ENCODE measurements around the gene SPEF1. TPM values are rescaled to one million over a fixed set of nuclear protein-coding genes. Genes with fewer than 3 reads are reported as not detected.

Gene SPEF1
- total RNA-seq, 3 donors from 2014 or later: 0.19 TPM; not detected in 2

DNA sequence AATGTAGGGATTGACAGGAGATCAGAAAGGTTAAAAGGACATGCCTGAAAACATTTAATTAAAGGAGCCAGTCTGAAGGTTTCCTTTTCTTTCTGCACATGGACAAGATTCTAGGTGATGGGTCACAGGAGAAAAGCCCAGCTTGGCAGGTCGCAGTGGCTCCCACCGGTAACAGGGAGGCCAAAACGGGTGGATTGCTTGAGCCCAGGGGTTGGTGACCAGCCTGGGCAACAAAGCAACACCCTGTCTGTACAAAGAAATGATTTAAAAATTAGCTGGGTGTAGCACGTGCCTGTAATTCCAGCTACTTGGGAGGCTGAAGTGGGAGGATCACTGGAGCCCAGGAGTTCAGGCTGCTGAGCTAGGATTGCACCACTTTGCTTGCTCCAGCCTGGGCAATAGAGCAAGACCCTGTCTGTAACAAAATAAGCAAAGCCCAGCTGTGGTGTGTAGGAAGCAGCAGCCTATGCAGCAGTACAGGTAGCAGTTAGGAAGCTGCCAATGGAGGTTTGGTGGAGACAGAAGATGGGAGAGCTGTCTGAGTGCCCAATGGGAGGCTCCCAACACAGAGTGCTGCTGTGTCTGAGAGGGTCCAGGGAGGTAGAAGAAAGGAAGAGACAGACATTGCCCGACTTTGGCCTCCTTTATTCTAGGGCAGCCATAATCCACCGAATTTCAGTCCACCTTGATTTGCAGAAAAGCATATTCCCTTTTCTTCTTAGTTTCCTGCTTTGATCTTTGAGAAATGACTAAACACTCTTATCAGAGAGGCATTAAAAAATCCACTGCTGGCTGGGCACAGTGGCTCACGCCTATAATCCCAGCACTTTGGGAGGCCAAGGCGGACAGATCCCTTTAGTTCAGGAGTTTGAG lies 32.0 kb upstream of the SPEF1 start:
- no peak for ATAC-seq
- no peak for DNase-seq
- TF ChIP-seq, protein P1, sequence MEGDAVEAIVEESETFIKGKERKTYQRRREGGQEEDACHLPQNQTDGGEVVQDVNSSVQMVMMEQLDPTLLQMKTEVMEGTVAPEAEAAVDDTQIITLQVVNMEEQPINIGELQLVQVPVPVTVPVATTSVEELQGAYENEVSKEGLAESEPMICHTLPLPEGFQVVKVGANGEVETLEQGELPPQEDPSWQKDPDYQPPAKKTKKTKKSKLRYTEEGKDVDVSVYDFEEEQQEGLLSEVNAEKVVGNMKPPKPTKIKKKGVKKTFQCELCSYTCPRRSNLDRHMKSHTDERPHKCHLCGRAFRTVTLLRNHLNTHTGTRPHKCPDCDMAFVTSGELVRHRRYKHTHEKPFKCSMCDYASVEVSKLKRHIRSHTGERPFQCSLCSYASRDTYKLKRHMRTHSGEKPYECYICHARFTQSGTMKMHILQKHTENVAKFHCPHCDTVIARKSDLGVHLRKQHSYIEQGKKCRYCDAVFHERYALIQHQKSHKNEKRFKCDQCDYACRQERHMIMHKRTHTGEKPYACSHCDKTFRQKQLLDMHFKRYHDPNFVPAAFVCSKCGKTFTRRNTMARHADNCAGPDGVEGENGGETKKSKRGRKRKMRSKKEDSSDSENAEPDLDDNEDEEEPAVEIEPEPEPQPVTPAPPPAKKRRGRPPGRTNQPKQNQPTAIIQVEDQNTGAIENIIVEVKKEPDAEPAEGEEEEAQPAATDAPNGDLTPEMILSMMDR (IDR thresholded peaks at IDR 0.05): no peak
- Histone ChIP-seq H3K4me3 (no peak overlapping the region), H3K4me1 (ENCODE audit: low read depth) (peaks cover 48% of the 10 kb centered on the region), H3K36me3 (ENCODE audit: low read depth) (peaks cover 3% of the 10 kb centered on the region), H3K9me3 (no peaks in the 10 kb centered on the region)
- intact Hi-C loops (cut with DNase I, micrococcal nuclease): no loop called here

DNA sequence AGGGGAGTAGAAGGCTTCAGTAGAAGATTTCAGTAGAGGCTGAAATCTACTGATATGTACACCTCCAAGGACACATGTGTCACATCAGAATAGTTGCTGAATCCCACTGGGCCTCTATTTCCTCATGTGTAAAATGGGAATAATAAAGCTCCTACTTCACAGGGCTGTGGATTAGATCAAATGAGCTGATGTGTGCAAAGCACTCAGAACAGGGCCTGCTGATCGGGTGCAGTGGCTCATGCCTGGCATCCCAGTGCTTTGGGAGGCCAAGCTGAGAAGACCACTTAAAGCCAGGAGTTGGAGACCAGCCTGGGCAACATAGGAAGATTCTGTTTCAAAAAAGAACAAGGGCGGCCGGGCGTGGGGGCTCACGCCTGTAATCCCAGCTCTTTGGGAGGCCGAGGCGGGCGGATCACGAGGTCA lies 31.0 kb upstream of the SPEF1 start:
- no peak overlapping the region for H3K4me3 ChIP-seq
- H3K36me3 ChIP-seq (ENCODE audit: low read depth): peaks cover 3% of the 10 kb centered on the region
- intact Hi-C loops (cut with DNase I, micrococcal nuclease): no loop called here
- DNase-seq: peak in 2 of 3 donors; percentile 42 to 52
- no peak for ATAC-seq
- H3K4me1 ChIP-seq (ENCODE audit: low read depth): peaks cover 55% of the 10 kb centered on the region
- no peaks in the 10 kb centered on the region for H3K9me3 ChIP-seq
- TF ChIP-seq, protein P1 (IDR thresholded peaks at IDR 0.05): no peak

DNA sequence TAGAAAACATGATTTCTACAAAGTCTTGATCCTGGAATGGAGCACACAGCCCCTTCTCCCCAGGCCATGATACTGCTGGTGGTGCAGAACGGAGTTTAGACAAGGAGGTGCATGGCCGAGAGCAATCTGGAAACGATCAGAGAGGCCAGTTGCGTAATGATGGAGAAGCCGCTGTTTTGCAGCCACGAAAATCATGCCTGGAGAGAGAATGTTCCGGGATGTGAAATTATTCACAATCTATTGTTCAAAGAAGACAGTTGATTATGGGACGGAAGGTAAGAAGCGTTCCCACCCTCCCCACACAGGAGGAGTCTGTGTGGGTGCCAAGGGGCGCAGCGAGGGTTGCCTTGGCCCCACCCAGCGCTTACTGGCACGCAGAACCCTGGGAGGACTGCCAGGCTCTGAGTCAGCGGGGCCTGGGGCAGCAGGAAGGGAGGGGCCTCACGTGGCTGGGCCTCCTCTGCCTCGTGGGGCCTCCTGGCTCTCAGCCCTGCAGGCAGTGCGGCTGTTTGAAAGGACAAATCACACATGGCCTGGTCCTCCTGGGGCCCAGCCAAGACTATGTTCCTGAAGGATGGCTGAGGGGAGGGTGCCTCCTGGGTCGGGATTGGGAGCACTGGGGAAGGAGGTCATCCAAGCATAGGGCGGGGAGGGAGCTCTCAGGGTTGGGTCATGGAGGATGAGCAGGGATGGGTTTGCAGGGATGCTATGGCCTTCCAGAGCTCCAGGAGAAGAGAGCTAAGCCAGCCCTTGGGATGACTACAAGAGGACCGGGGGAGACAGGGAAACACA lies 30.4 kb upstream of the SPEF1 start:
- peak; percentile 99 for DNase-seq
- H3K4me3 ChIP-seq: no peak overlapping the region
- TF ChIP-seq, protein P1 (IDR thresholded peaks at IDR 0.05): no peak
- peaks cover 60% of the 10 kb centered on the region for H3K4me1 ChIP-seq (ENCODE audit: low read depth)
- intact Hi-C loops (cut with DNase I, micrococcal nuclease): no loop called here
- H3K9me3 ChIP-seq: no peaks in the 10 kb centered on the region
- ATAC-seq: peak; percentile 88
- peaks cover 3% of the 10 kb centered on the region for H3K36me3 ChIP-seq (ENCODE audit: low read depth)

DNA sequence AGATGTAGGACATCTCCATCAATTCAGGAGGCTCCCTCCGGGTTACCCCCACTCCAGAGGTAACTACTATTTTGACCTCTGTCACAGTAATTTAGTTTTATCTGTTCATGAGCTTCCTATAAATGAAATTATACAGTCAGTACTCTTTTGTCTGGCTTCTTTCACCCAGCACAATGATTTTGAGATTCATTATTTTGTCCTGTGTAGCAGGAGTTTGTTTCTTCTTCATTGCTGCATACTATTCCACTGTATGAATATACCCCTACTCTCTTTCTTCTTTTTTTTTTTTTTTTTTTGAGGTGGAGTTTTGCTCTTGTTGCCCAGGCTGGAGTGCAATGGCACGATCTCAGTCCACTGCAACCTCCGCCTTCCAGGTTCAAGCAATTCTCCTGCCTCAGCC lies 27.3 kb upstream of the SPEF1 start:
- DNase-seq (no peak), ATAC-seq (no peak)
- peaks cover 65% of the 10 kb centered on the region for H3K4me1 ChIP-seq (ENCODE audit: low read depth)
- H3K9me3 ChIP-seq: no peaks in the 10 kb centered on the region
- TF ChIP-seq, protein P1 (IDR thresholded peaks at IDR 0.05): no peak
- intact Hi-C loops (cut with DNase I, micrococcal nuclease): no loop called here
- peaks cover 3% of the 10 kb centered on the region for H3K36me3 ChIP-seq (ENCODE audit: low read depth)
- H3K4me3 ChIP-seq: no peak overlapping the region

DNA sequence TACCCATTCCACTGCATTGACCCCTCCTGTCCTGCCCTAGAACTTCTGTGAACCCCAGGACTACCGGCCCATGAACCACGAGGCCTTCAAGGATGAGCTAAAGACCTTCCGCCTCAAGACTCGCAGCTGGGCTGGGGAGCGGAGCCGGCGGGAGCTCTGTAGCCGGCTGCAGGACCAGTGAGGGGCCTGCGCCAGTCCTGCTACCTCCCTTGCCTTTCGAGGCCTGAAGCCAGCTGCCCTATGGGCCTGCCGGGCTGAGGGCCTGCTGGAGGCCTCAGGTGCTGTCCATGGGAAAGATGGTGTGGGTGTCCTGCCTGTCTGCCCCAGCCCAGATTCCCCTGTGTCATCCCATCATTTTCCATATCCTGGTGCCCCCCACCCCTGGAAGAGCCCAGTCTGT lies 23.5 kb upstream of the SPEF1 start:
- peak in 2 of 3 donors; percentile 26 to 37 for DNase-seq
- TF ChIP-seq, protein P1 (IDR thresholded peaks at IDR 0.05): no peak
- Histone ChIP-seq H3K36me3 (ENCODE audit: low read depth) (no peaks in the 10 kb centered on the region), H3K9me3 (no peaks in the 10 kb centered on the region), H3K4me1 (ENCODE audit: low read depth) (peaks cover 33% of the 10 kb centered on the region), H3K4me3 (no peak overlapping the region)
- ATAC-seq: no peak
- intact Hi-C loops (cut with DNase I, micrococcal nuclease): no loop called here
